NOMO-1 treated with DMSO at 0.1 percent for 48 hours (cell line): ENCODE data around the gene TRIO.

ENCODE experiments used
- DNase-seq: peaks from one replicate; lab custom pipeline; 2025; ENCODE audit not compliant: unreplicated experiment; lab: John Stamatoyannopoulos, UW

The TRIO gene

DNA sequence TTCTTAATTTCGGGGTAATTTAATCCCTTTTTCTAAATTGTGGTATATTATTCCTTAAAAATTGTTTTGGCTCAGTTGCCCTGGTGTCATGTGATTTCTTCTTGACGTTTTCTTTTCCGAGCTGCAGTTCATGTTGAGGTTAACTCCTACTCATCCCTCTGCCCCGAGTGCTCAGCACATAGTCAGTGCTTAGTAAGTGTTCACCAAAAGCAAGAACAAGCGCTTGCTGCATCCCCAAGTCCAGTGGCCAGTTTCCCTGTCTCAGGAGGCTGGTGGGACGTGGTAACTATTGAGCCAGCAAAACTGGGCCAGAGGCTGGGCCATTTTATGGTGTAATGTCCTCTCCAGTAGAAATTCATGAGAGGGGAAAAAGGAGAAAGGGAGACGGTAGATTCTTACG is 23.3 kb downstream of the TRIO start:
- no peak for DNase-seq

GRCh38 chr5:14167211-14167845 is 24.2 kb downstream of the TRIO start:
- peak; percentile 25 for DNase-seq

GRCh38 chr5:14168144-14168792 is 25.1 kb downstream of the TRIO start:
- DNase-seq, result peak; percentile 85

- no peak for DNase-seq
Measured at GRCh38 chr5:14168793-14169262, 25.7 kb downstream of the TRIO start.

DNA sequence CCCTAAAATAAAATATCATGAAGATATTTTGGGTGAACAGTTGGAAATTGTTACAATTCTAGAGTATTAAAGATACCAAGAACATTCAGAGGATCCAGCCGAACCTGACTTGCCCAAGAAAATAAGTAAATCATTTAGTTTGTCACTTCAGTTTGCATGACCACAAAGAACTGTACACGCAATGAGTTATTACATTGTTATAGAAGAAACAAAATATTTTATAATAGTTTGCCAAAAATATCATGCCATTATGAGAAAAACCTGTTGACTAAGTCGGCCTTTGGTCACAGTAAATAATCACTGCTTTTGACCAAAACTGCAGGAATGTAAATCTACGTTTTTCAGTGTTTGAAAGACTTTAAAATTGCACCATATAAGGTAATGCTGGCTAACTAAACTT is 27.9 kb downstream of the TRIO start:
- peak; percentile 68 for DNase-seq

DNA sequence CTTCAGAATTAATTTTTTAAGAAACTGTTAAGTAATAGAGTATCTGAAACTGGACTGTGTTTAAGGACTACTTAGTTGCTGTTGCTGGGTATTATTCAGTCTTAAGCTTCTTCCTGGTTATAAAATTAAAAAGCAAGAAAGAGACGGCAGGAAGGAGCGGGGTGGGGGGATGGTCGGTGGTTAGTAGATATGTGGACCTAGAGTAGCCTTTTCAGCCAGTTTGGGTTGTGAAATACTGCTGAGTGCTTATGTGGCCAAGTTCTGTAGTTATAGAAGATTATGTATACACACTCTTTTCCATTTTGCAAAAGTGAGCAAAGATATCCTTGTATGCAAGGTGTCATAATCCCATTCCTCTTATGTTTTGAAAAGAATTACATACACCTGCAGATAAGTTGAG is 28.5 kb downstream of the TRIO start:
- peak; percentile 93 for DNase-seq

DNA sequence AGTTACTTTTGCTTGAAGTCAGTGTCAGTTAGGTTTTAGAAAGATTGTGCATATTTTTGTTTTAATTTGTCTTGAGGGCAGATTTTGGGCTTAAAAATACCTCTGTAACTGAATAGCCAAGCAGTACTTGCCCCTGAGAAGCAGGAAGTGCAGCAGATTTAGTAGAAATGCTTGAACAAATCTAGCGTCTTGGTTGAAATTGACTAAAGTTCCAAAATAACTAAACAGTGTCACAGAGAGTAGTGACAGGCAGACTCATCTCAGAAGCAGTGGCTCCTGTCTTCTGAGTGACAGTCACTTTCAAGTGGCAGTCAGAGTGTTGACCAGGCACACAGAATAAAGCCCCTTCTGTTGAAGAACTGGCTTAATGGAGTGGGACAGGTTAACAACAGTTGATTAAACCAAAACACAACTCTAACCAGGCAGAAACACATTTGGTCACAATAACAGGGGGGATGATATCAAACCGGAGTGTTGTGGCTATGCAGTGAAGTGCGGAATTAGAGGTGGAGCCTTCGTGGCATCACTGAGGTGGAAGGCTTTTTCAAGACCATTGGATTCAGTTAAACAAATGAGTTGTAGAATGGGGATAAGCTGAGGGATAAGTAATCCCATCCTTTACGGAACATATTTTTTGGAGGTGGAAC is 29.1 kb downstream of the TRIO start:
- peak; percentile 53 for DNase-seq

GRCh38 chr5:14173377-14174229 is 30.5 kb downstream of the TRIO start:
- no peak for DNase-seq

GRCh38 chr5:14174230-14174636 is 31.1 kb downstream of the TRIO start:
- DNase-seq, result peak; percentile 75

GRCh38 chr5:14175381-14175780 is 32.2 kb downstream of the TRIO start:
- DNase-seq, result peak; percentile 52

DNA sequence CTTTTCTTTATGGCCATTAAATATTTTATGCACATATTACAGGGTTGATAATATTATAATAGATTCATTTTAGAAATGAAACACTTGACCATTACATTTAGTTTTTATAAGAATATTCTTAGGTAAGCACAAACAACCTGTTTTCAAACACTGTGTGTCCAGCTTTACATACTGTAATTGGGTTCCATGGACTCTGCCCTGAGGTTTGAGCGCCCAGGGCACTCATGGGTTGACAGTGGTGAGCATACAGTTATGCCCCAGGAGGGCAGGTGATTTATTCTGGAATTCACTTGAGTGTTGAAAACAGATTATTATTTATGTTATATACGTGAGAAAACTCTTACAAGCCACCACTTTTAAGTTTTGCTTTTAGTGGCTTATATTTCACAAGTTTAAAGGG is 33.7 kb downstream of the TRIO start:
- no peak for DNase-seq

GRCh38 chr5:14177634-14178033 is 34.5 kb downstream of the TRIO start:
- DNase-seq, result no peak

GRCh38 chr5:14178091-14178490 is 34.9 kb downstream of the TRIO start:
- no peak for DNase-seq

GRCh38 chr5:14178671-14179211 is 35.6 kb downstream of the TRIO start:
- no peak for DNase-seq

- DNase-seq, result no peak
Measured at GRCh38 chr5:14179446-14179845, 36.3 kb downstream of the TRIO start.

DNA sequence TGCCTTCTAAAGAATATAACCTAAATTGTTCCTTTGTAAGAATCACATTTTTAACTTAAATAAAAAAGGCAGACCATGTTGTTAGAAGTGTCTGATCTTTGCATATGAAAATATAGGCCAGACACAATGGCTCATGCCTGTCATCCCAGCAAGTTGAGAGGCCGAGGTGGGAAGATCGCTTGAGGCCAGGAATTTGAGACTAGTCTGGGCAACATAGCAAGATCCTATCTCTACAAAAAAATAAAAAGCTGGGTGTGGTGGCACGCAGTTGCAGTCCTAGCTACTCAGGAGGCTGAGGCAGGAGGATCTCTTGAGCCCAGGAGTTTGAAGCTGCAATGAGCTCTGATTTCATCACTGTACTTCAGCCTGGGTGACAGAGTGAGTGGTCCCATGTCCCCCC is 37.3 kb downstream of the TRIO start:
- no peak for DNase-seq

DNA sequence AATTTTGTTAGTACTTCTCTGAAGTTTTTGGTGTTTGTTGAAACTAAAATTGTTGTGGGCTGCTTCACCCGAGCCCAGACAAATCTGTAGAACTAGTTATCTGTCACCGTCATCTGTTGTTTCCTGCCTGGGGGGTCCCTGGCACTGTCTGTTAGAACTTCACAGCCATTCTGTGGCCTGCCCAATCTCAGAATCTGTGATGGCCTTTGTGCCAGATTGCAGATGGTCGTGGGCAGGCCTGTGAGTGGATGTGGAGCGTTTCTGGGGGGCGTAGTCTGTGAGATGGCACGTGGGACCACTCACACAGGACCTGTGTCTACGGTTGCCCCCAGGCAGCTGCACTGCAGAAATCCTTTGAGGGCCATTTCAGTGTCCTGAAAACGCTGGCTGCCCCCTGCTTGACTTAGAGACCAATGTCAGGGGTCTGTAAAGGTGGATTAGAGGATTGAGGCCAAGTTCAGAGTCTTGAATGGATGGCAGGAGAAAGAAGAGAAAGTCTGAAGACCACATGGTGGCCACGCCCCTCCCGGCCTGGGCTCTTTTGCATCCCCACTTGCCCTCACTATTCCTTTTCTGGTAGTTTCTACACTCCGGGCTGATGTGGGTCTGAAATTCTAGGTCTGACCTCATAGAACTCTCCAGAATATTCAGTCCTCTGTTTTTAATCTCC is 38.3 kb downstream of the TRIO start:
- no peak for DNase-seq

DNA sequence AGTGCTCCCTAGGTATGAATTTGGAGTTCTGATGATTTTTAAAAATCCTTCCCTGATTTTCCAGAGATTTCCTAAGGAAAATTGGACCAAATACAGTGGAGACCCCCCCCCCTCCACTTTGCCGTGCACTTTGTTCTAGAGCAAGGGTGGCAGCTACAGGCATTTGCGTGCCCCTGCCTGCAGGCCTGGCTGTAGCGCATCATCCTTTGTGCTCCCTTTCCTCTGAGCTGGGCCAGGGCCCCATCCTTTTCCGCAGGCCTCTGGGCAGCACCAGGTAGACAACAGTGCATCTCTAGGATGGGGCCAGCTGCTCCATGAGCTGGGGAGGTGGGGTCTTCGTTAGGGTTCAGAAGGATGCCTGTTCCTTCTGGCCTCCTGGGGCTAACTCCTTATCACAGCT is 39.6 kb downstream of the TRIO start:
- DNase-seq, result no peak

GRCh38 chr5:14183187-14183939 is 40.2 kb downstream of the TRIO start:
- DNase-seq, result no peak

DNA sequence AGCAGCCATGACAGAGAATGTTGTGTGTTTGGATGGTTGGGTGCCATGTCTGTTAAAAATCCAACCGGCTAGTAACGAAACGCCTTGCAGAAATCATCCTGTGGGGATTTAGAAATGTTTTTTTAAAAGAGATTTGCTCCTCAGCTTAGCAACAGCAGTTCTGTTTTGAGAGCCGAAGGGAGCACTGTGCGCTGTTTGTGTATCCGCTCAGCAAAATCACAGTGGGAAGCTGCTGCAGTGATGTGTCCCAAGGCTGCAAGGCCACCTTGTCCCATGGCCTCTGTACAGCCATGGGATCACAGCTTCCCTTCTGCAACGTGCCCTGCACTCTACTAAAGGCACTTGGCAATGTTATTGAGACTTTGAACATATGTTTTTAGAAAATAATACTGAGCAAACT is 40.9 kb downstream of the TRIO start:
- DNase-seq, result no peak
